DLD1 (cell line): ENCODE measurements around the gene SMIM13.

ENCODE experiments used
- in situ Hi-C: cut with HindIII; loops from 2 replicates; pipeline ENCODE4 v1.10.0; 2017; ENCODE audit warnings: low sequenced_read_pairs

The SMIM13 gene

DNA sequence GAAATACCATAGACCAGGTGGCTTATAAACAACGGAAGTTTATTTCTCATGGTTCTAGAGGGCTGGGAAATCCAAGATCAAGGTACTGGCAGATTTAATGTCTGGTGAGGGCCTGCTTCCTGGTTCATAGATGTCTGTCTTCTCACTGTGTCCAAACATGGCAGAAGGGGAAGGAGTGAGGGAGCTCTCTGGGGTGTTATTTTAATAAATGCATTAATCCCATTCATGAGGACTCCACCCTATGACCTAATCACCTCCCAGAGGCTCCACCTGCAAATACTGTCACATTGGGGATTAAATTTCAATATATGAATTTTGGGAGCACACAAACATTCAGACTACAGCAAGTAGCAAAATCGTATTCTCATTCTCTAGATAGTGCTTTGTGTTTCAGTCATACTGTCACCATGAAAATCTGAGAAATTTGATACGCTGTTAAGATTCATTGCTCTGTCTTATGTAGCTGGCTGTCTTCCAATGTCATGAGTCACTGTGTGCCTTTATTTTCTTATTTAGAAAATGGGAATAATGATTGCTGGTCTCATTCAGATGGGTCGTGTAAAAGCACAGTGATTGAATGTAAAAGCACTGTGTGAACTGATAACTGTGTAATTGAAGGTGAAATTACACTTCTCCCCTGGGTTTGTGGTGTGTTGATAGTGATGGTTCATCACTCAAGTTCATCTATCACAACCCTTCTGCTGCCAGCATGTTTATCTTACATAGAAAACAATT, 26.8 kb downstream of the SMIM13 start:
- in situ Hi-C loops: no loop called here

GRCh38 chr6:11121851-11122250, 28.2 kb downstream of the SMIM13 start:
- in situ Hi-C loops: no loop called here

GRCh38 chr6:11122380-11122779, 28.7 kb downstream of the SMIM13 start:
- in situ Hi-C loops: no loop called here

DNA sequence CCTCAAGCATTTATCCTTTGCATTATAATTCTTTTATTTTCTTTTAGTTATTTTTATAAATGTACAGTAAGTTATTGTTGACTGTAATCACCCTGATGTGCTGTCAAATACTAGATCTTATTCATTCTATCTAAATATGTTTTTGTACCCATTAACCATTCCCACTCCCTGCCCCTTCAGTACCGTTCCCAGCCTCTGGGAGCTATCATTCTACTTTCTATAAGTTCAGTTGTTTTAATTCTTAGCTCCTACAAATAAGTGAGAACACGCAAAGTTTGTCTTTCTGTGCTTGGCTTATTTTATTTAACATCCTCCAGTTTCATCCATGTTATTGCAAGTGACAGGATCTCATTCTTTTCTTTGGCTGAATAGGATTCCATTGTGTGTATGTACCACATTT, 30.3 kb downstream of the SMIM13 start:
- in situ Hi-C loops: no loop called here

DNA sequence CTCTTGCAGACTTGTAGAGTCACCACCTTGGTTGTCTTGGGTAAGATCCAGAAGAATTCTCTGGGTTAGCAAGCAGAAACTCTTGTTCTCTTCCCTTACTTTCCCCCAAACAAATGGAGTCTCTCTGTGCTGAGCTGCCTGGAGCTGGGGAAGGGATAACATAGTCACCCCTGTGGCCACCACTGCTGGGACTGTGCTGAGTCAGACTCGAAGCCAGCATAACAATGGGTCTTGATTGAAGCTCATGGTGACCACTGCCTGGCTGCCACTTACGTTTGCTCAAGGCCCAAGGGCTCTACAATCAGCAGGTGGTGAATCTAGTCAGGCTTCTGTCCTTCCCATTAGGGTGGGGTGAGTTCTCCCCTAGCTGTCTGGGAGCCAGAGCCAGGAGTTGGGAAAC, 33.2 kb downstream of the SMIM13 start:
- in situ Hi-C loops: loop anchor here (25.0 kb wide), 1 partner anchor 360 kb away; no protein-coding TSS in a partner anchor

DNA sequence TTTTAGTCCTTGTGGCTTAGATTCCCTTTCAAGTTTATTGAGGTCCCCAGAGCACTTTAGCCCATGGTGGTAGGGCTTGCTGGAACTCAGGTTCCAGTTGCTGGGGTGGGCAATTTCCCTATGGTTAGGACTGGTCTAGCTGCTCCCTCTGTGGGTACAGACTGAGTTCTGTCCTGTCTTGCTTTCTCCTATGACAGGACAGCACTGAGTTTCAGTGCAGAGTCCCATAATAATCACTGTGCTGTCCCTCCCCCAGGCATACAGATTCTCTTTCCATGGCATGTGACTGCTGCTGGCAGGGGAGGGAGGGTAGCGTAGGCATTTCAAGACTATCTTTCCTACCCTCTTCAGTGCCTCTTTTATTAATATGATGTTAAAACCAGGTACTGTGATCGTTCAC, 35.0 kb downstream of the SMIM13 start:
- in situ Hi-C loops: loop anchor here (25.0 kb wide), 1 partner anchor 359 kb away; no protein-coding TSS in a partner anchor

- in situ Hi-C loops: loop anchor here (25.0 kb wide), 1 partner anchor 357 kb away; no protein-coding TSS in a partner anchor
Measured at GRCh38 chr6:11129908-11130565, 36.4 kb downstream of the SMIM13 start.

GRCh38 chr6:11130605-11131004, 37.0 kb downstream of the SMIM13 start:
- in situ Hi-C loops: loop anchor here (25.0 kb wide), 1 partner anchor 357 kb away; no protein-coding TSS in a partner anchor

- in situ Hi-C loops: loop anchor here (25.0 kb wide), 1 partner anchor 355 kb away; no protein-coding TSS in a partner anchor
Measured at GRCh38 chr6:11132194-11132888, 38.7 kb downstream of the SMIM13 start.

GRCh38 chr6:11133281-11133680, 39.6 kb downstream of the SMIM13 start:
- in situ Hi-C loops: loop anchor here (25.0 kb wide), 1 partner anchor 354 kb away; no protein-coding TSS in a partner anchor

GRCh38 chr6:11136809-11137208, 43.2 kb downstream of the SMIM13 start:
- in situ Hi-C loops: loop anchor here (25.0 kb wide), 1 partner anchor 350 kb away; no protein-coding TSS in a partner anchor

- in situ Hi-C loops: loop anchor here (25.0 kb wide), 1 partner anchor 348 kb away; no protein-coding TSS in a partner anchor
Measured at GRCh38 chr6:11139051-11139960, 45.7 kb downstream of the SMIM13 start.

- in situ Hi-C loops: loop anchor here (25.0 kb wide), 1 partner anchor 347 kb away; no protein-coding TSS in a partner anchor
Measured at GRCh38 chr6:11140056-11140455, 46.4 kb downstream of the SMIM13 start.

GRCh38 chr6:11141295-11141694, 47.7 kb downstream of the SMIM13 start:
- in situ Hi-C loops: loop anchor here (25.0 kb wide), 1 partner anchor 346 kb away; no protein-coding TSS in a partner anchor

DNA sequence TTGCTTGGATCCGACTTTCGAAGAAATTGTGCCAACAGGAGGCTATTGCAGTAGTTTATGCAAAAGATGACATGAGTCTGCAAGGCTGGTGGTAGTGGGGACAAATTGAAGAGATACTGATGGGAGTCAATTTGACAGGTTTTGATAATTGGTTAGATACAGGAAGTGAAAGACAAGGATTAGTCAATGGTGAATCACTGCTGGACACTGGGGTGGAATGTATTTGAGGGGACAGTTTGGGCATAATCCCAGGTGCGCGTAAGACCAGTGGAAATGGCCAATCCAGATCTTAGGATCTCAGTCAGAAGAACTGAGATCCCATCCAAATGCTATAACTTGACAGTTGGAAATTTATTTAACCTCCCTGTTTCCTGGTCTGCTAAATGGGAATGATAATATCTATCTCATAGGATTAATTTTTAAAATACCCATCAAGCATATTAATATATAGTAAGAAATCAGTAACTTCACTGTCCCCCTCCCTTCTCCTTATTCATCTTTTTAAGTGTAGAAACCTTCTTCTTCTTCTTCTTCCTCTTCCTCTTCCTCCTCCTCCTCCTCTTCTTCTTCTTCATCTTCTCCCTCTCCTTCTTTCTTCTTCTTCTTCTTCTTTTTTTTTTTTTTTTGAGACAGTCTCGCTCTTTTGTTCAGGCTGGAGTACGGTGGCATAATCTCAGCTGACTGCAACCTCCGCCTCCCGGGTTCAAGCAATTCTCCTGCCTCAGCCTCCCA, 48.8 kb downstream of the SMIM13 start:
- in situ Hi-C loops: loop anchor here (25.0 kb wide), 1 partner anchor 345 kb away; no protein-coding TSS in a partner anchor

- in situ Hi-C loops: loop anchor here (25.0 kb wide), 1 partner anchor 344 kb away; no protein-coding TSS in a partner anchor
Measured at GRCh38 chr6:11143394-11144371, 50.0 kb downstream of the SMIM13 start.

GRCh38 chr6:11144393-11144851, 50.8 kb downstream of the SMIM13 start:
- in situ Hi-C loops: loop anchor here (25.0 kb wide), 1 partner anchor 343 kb away; no protein-coding TSS in a partner anchor
